CD4-positive, alpha-beta T cell treated with Interleukin-15 for 4 hours (primary cell): ENCODE results near the gene PAK4.
A peak's percentile ranks its signal among the peaks of the same experiment; 100 is the strongest.
"Not testable (repeated sequence)": the region's sequence is repeated elsewhere in the genome, so short reads cannot be mapped to it uniquely, and the experiment has no call there.

ENCODE experiments used
- DNase-seq: peaks from one replicate; pipeline ENCODE4 v3.0.0-alpha.2; 2020; ENCODE audit warnings: low spot score

The PAK4 gene

DNA sequence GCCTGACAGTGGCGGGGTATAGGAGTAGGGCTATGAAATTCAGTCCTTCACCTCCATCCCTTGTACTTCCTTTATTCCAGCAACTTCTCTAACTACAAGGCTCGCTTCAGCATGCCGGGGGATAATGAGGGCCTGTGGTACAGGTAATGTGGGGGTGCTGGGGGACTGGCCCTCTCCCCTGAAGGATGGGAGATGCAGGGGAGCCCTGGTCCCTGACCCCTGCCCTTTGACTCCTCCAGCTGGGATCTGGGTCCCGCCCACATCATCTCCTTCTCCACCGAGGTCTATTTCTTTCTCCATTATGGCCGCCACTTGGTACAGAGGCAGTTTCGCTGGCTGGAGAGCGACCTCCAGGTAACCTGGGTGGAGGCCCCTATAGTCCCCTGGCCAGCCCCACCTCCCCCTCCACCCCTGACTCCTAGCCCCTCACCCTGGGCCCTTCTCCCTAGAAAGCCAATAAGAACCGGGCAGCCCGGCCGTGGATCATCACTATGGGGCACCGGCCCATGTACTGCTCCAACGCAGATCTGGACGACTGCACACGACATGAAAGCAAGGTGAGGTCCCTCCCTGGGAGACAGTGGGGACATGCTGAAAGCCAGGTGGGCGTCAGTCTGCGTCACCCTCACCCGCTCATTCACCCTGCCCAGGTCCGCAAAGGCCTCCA lies 25.0 kb upstream of the PAK4 start:
- no peak for DNase-seq

DNA sequence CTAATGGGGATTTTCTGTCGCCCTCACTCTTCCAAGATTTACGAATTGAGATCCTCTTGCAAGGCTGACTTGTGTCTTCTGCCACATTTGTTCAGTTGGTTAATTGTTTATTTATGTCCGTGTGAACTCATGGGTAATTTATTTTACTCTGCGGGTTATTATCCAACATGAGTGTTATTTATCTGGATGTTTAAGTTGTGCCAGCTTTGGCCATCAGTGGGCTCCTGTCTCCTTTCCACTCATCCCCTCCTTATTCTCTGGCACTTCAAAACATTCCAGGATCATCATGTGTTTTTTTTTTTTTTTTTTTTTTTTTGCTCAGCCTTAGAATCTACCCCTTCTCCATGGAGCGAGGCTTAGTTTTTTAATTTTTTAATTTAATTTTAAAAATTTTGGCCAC lies 22.4 kb upstream of the PAK4 start:
- DNase-seq: no peak

GRCh38 chr19:39104186-39104596 lies 21.4 kb upstream of the PAK4 start:
- DNase-seq: no peak

DNA sequence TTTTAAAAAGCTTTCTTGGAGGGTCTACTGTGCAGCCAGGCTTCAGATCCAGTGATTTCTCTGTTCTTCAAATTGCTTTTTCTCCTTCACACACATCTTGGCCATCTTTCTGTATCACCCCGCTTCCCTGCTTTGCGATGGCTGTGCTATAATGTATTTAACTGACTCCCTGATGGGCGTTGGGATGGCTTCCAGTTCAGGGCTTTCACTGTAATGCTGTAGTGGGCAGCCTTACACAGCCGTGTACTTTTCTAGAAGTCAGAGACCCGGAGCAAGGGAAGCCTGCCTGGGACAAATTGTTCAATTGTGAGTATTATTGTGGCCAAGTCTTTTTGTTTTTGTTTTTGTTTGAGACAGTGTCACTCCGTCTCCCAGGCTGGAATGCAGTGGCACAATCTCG lies 19.4 kb upstream of the PAK4 start:
- DNase-seq: no peak

DNA sequence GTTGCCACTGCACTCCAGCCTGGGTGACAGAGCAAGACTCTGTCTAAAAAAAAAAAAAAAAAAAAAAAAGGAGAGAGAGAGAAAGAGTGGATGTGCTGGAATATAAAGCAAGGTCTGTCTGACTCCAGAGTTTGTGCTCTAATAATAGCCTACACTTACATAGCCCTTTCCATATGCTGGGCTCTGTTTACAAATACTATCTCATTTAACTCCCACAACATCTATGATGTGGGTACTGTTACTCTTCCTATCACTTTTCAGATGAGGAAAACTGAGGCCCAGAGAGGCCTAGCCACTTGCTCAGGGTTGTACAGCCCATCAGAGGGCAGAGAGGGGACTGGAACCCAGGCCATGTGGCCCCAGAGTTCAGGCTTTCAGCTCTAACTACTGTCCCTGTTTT lies 15.9 kb upstream of the PAK4 start:
- DNase-seq: no peak

DNA sequence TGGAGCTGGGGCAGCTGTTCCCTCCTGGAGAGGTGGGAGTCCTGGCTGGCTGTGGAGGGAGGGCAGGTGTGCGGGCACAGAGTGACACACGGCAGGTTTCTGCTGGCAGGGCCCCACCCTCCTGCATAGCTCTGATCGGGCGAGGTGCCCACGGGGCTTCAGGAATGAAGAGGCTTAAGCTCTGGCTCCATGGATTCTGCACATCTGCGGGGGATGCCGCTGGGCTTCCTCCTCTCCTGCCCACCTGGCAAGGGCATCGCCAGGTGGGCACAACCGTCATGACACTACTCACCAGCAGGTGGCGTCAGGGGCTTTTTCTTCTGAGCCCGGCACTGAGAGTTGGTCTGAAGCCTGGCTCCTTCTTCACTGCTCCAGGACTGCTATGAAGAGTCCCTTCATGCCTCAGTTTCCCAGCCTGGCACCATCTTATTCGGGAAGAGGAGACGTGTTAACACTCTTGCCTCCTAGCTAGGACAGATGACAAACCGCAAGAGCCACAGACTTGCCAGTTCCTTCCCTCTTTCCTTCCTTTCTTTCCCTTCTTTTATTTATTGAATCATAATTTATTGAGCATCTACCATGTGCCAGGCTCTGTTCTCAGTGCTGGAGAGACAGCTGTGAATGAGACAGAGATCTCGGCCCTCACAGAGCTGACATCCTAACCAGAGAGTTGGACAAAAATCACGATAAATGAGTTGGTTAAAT lies 15.2 kb upstream of the PAK4 start:
- DNase-seq: peak; percentile 68

GRCh38 chr19:39111593-39112199 lies 13.9 kb upstream of the PAK4 start:
- DNase-seq: no peak

- DNase-seq: no peak
Observed at GRCh38 chr19:39112338-39112890, 13.2 kb upstream of the PAK4 start.

DNA sequence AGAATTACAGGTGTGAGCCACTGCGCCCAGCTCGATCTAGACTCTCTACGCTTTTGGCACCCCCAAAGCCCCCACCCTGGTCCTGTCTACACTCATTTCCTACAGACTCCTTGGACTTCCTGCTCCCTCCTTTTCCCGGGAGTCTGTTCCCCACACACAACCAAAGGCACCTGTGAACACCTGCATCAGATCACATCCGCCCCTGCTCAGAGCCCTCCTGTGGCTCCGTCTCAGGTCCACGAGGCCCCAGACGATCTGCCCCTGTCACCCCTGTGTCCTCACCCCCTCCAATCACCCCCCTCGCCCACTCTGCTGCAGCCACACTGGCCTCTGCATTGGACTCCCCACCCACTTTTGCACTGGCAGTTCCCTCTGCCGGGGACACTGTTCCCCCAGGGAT lies 12.4 kb upstream of the PAK4 start:
- no peak for DNase-seq

- no peak for DNase-seq
Observed at GRCh38 chr19:39115105-39115847, 10.3 kb upstream of the PAK4 start.

GRCh38 chr19:39117023-39117422 lies 8.6 kb upstream of the PAK4 start:
- DNase-seq: not testable (repeated sequence)

GRCh38 chr19:39119830-39120229 lies 5.8 kb upstream of the PAK4 start:
- no peak for DNase-seq

DNA sequence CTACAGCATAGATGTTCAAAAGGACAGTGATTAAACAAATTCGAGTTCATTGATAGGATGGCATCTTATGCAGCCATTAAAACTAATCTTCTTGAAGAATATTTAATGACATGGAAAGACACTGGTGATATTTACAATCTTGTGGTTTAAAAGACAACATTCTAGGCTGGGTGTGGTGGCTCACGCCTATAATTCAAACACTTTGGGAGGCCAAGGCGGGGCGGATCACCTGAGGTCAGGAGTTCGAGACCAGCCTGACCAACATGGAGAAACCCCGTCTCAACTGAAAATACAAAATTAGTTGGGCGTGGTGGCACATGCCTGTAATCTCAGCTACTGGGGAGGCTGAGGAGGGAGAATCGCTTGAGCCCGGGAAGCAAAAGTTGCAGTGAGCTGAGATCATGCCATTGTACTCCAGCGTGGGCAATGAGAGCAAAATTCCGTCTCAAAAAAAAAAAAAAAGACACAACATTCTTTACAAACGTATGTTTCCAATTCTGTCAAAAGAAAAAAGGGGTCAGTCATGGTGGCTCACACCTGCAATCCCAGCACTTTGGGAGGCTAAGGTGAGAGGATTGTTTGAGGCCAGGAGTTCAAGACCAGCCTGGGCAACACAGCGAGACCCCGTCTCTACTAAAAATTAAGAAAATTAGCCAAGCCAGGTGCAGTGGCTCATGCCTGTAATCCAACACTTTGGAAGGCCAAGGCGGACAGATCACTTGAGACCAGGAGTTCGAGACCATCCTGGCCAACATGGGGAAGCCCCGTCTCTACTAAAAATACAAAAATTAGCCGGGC lies 2.5 kb upstream of the PAK4 start:
- DNase-seq: no peak

DNA sequence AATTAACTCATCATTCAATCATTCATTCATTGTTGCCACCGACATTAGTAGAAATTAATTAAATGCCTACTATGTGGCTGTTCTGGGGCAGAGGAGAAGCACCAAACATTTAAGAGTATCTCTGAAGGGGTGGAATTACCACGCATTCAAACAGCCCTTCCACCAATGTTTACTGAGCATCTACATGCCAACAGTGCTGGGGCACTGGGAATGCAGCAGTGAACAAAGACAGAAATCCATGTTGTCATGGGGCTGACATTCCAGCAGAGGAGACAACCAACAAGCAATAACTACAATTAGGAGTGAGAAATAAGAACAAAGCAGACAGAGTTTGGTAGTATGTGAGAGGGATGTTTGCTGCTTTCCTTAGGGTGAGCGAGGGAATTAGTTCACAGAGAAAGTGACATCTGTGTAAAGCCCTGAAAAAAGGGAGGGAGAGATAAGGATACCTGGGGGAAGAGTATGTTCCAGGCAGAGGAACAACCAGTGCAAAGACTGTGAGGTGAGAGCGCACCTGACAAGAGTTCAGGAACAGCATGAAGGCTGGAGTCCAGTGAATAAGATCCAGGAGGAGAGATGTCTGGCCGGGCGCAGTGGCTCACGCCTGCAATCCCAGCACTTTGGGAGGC lies 1.3 kb upstream of the PAK4 start:
- DNase-seq: no peak

GRCh38 chr19:39125199-39125553 lies 410 bp upstream of the PAK4 start:
- DNase-seq: no peak

- no peak for DNase-seq
Observed at GRCh38 chr19:39126312-39127187, 964 bp downstream of the PAK4 start.

DNA sequence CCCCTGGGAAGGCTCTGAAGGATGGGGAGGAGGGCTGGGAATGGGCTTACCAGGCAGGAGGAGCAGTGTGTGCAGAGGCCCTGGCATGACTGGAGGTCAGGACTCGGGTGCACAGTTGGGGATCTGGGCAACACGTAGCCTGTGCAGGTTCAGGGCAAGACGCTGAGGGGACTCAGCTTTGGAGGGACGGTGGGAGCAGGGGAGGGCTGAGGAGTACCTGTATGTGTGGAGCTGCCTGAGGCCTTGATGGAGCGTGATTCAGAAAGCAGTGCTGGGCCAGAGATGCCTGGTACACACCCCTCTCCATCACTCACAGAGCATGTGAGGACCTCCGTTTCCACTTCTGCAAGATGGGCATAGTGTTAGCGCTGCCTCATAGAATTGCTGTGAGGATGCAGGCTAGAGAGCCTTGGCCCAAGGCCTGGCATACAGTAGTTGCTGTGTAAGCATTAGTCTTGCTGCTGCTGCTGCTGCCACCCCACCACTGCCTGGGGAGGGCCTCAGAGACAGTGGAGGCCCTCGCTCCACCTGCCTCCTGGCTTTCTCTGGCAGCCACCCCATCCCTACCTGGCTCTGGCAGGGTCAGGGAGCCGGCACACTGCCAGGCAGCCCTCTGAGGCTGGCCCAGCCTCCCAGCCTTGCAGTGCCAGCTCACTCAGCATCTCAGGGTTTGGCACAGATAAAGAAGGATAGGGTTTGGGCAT lies 2.4 kb downstream of the PAK4 start:
- DNase-seq: no peak

DNA sequence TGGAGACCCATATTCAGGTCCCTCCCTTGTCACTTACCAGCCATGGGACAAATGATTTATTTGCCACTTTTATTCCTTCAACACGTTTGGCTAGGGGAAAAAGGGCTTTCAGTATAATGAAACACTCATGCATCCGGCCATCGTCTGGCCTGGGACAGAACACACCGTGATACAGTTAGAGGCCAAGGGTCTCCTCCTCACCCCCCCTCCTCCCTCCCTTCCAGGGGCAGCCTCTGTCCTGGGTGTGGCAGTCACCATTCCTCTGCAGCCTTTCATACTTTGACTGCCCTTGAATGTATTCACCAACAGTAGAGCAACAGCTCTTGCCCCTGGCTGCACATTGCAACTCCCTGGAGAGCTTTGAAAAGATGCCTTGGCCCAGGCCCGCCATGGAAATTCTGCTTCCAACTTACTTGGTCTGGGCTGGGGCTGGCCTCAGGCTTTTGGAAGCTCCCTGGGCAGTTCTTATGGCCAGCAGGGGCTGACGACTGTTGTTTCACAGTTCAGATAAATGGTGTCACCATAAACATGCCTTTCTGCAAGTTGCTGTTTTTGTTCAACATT lies 3.0 kb downstream of the PAK4 start:
- DNase-seq: no peak

DNA sequence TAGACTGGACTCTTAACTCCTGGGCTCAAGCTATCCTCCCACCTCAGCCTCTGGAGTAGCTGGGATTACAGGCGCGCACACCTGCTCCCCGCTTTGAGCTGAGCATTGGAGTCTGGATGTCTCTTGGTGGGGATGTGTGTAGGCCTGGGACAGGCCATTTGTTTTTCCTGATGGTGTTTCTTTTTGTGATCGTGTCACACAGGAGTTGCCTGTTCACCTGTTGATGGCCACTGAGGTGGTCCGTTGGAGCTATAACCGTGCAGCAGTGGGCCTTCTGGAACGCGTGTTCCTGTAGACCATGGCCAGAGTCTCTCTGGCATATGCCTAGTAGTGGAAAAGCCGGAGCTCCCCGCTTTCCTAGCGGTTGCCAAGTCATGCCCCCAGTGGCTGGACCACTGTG lies 3.5 kb downstream of the PAK4 start:
- DNase-seq: no peak
